CD4-positive, alpha-beta T cell treated with Interleukin-15 for 4 hours (primary cell): ENCODE data around the gene SBK1.
"Not testable (repeated sequence)": the region's sequence is repeated elsewhere in the genome, so short reads cannot be mapped to it uniquely, and the experiment has no call there.

Experiments
- DNase-seq: peaks from one replicate; pipeline ENCODE4 v3.0.0-alpha.2; 2020; ENCODE audit warnings: low spot score

The SBK1 gene

DNA sequence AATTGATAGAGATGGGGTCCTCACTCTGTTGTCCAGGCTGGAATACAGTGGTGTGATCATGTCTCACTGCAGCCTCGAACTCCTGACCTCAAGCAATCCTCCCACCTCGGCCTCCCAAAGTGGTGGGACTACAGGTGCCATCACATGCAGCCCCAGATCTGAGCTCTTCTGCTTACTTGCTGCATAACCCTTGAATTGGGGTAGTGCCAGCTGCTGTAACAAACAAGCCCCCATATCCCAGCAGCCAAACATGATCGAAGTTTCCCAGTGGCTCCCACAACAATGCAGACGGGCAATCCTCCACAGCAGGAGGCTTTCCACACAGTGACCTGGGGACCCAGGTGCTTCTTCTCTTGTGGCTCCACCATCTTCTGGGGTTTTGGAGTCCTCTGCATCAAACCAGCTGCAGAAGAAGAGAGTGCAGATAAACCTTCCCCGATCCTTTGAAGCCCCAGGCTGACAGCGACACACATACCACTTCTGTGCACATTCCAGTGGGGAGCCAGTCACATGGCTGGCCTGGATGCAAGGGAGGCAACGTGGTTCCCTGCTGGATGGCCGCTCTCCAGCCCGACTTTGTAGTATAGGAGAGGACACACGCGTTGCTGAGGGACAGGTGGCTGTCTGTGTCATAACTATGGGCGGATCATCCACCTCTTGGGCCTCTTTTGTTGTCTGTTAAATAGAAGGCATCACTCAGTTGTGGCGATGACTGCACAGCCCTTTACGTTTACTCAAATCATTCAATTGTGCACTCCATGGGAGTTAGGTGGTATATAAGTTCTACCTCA lies 16.7 kb downstream of the SBK1 start:
- DNase-seq, result no peak

GRCh38 chr16:28309811-28310311 lies 17.5 kb downstream of the SBK1 start:
- DNase-seq, result peak; percentile 92

DNA sequence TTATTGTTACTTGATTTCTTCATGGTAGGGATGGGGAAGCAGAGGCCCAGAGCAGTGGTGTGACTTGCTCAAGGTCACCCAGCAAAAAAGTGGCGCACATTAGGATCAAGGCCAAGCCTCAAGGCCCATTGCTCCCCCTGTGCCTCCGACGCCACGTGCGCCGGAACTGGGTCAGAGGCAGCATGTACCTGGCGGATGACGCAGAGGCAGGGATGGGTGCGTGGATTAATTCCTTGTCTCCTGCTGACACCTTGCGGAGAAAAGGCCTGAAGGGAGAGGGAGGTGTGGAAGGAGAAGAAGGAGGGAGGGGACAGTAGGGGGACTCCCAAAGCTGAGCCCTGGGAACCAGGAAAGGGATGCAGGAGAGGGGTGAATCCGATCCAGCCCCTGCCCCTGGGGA lies 18.5 kb downstream of the SBK1 start:
- DNase-seq, result no peak

- no peak for DNase-seq
These were observed 19.1 kb downstream of the SBK1 start for GRCh38 chr16:28311413-28311812.

DNA sequence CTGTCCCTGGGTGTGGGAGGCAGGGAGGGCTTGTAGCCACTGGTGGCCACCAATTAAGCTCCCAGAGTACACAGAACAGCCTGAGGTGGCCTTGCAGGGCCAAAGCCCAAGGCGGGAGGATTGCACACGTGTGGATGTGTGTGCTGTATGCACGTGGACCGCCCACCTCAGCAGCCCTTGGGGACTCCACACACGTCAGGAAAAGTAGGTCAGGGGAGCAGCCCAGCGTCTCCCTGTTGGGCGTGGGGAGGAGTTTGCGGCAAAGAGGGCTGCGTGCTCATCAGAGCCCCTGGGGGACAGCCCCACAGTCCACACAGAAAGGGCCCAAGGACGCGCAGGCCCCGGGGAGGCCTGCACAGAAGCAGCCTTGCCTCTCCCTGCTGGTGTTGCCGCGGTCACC lies 19.6 kb downstream of the SBK1 start:
- DNase-seq, result no peak

DNA sequence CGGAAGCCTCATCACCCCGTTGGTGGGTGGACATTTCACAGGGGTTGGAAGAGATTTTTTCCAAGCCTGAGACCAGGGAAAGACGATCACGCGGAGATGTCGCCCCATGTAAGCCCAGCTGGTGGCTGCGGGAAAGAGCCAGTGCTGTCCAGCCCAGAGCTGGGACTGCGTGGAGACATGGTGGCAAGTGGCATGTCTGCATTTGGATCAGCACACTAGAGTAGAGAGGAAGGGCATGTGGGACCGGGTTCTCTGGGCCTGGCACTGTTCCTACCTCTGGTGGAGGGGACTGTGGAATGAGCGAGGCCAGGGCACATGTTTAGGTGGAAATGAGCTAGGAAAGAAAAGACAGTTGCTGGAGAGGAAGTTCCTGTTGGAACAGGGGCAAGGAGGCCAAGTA lies 20.0 kb downstream of the SBK1 start:
- no peak for DNase-seq

- no peak for DNase-seq
These were observed 21.3 kb downstream of the SBK1 start for GRCh38 chr16:28313587-28313986.

GRCh38 chr16:28316054-28316453 lies 23.7 kb downstream of the SBK1 start:
- no peak for DNase-seq

- peak; percentile 78 for DNase-seq
These were observed 24.9 kb downstream of the SBK1 start for GRCh38 chr16:28317040-28317880.

DNA sequence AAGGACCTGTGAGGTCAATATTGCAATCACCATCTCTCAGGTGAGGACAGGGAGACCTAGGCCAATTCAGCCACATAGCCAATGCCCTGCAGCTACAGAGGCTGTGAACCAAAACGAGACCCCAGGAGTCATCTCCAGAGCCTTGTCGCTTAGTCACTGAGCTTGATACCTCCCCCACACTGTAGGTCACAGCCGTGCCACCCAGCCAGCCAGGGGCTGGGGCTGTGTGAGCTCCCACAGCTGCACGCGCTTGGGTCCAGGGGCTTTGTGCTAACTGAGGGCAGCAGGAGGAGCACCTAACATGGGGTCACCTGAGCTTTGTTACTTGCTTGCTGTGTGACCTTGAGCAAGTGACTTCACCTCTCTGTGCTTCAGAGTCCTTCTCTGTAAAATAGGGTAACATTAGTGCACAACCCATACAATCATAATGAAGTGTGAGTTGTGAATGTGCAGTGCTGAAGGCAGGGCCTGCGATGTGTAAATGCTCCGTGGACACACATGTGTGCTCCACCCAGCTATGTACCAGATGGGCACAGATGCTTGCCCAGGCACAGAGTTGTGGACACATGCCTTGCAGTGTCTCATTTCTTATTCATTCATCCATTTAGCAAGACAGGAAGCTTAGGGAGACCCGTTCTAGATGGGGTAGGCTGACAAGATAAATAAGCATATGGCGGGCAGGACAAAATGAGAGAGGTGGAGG lies 25.9 kb downstream of the SBK1 start:
- no peak for DNase-seq

GRCh38 chr16:28319476-28320022 lies 27.2 kb downstream of the SBK1 start:
- no peak for DNase-seq

GRCh38 chr16:28320023-28320561 lies 27.8 kb downstream of the SBK1 start:
- DNase-seq, result no peak

DNA sequence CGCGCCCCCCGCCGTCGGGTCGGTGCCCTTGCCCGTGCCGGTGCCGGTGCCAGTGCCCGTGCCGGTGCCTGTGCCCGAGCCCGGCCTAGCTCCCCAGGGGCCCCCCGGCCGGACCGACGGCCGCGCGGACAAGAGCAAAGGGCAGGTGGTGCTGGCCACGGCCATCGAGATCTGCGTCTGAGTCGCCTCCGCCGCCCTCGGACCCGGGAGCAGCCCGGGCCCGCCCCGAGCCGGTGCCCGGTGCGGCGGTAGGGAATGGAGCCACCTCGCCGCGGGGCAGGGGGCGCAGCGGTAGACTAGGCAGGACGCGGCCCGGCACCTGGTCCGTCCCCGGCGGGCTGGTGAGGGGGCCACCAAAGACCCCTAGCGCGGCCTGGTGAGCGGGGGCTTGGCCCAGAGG lies 28.4 kb downstream of the SBK1 start:
- DNase-seq, result no peak

- no peak for DNase-seq
These were observed 29.5 kb downstream of the SBK1 start for GRCh38 chr16:28321700-28322411.

GRCh38 chr16:28324235-28324886 lies 32.0 kb downstream of the SBK1 start:
- DNase-seq, result no peak

GRCh38 chr16:28324887-28325279 lies 32.6 kb downstream of the SBK1 start:
- DNase-seq, result no peak

DNA sequence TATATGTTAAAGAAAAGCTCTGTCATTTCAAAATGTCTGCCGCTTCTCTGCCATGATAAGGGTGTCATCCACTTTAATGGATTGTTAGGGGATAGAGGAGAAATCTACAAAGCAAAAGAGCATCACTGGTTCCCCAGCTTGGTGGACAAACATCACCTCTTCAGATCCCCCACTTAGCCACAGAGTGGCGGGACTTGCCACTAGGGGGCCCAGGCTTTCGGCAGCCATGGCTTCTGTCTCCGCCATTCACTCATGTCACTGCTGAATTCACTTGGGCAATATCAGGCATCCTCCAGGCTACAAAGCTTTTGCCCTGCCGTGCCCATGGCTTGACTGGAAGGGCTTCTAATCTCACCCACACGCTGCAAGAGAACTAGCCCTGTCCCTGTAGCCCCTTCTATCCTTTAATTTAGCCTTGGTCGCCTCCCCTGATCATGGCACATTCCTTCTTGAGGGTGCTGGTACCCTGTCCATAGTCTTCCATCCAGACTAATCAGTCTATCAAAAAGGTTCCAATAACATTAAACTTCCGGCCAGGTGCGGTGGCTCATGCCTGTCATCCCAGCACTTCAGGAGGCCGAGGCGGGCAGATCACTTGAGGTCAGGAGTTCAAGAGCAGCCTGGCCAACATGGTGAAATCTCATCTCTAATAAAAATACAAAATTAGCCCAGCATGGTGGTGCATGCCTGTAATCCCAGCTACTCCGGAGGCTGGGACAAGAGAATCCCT lies 34.7 kb downstream of the SBK1 start:
- peak; percentile 64 for DNase-seq

- not testable (repeated sequence) for DNase-seq
These were observed 37.9 kb downstream of the SBK1 start for GRCh38 chr16:28330232-28330631.

DNA sequence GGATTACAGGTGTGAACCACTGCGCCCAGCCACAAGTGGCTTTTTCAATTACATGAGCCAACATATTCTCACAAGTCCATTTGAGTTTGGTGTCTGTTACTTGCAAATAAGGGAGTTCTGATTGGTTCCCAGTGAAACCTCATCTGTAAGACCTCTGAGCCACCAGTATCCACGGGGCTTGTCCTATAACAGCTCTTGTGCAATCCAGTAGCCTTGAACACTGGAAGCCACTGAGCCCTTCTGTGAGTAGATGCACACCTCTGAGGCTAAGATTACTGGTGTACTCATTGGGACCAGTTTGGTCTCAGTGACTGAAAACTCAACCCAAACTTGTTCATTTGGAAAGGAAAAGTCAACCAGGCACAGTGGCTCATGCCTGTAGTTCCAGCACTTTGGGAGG lies 38.7 kb downstream of the SBK1 start:
- not testable (repeated sequence) for DNase-seq

- not testable (repeated sequence) for DNase-seq
These were observed 40.3 kb downstream of the SBK1 start for GRCh38 chr16:28332632-28333031.
